Endothelial cell of umbilical vein (primary cell): Measurements from ENCODE around the gene FURIN. TPM values are rescaled to one million over a fixed set of nuclear protein-coding genes. Genes with fewer than 3 reads are reported as not detected.

Experiments
- BruUV-seq: library from RNA; stranded (reverse); fragments of 400-500 nt; replicated peaks from 2 replicates; lab custom pipeline; 2021; lab: Mats Ljungman, UMichigan
- CTCF ChIA-PET: fragments of 300-600, 350-600 bp; sonication (Branson Sonifier 250); formaldehyde crosslinking; loops from one replicate; lab custom pipeline; 2021; ENCODE audit warnings: antibody characterized with exemption, inconsistent platforms; lab: Charles Lee
- POLR2A ChIA-PET: fragments of 300-600, 350-600 bp; sonication (Branson Sonifier 250); formaldehyde crosslinking; loops from one replicate; lab custom pipeline; 2021; ENCODE audit warnings: antibody characterized with exemption, inconsistent platforms; lab: Charles Lee
- DNase-seq: peaks from one replicate; pipeline ENCODE4 v3.0.0-alpha.2; 2011; ENCODE audit warnings: low read depth, low spot score
- FAIRE-seq: peaks from 2 replicates; lab custom pipeline; 2011; peaks lifted over from hg19 to GRCh38; lab: Jason Lieb, UNC
- H2AFZ ChIP-seq: 2 replicates; pipeline ENCODE4 v1.6.0; 2012; ENCODE audit warnings: low read depth, low read length, control low read depth, inconsistent platforms
- H3K27ac ChIP-seq: 2 replicates; pipeline ENCODE4 v1.5.1; 2011; ENCODE audit warnings: low read depth, mild to moderate bottlenecking, control low read depth, low read length, moderate library complexity; ENCODE audit not compliant: insufficient read depth
- H3K27me3 ChIP-seq, 2 experiments: 2 replicates each; pipeline versions ENCODE4 v1.6.0 to v1.6.1; 2011; ENCODE audit warnings: low read length in 2 of 2, mixed read lengths in 1 of 2; ENCODE audit not compliant: control insufficient read depth in 2 of 2, insufficient read depth in 2 of 2
- H3K36me3 ChIP-seq, 2 experiments: 2 replicates in 1 of 2; 3 replicates in 1 of 2; pipeline ENCODE4 v1.5.1; 2011; ENCODE audit warnings: low read length in 2 of 2, mild to moderate bottlenecking in 1 of 2, moderate library complexity in 1 of 2; ENCODE audit not compliant: control insufficient read depth in 2 of 2, insufficient read depth in 2 of 2; ENCODE audit errors: extremely low read depth in 1 of 2
- H3K4me1 ChIP-seq: 3 replicates; pipeline ENCODE4 v1.5.1; 2011; ENCODE audit warnings: mild to moderate bottlenecking, low read length; ENCODE audit not compliant: control insufficient read depth, insufficient read depth; ENCODE audit errors: extremely low read depth
- H3K4me2 ChIP-seq: 2 replicates; pipeline ENCODE4 v1.6.1; 2011; ENCODE audit warnings: low read length, control low read depth, mixed read lengths; ENCODE audit not compliant: insufficient read depth
- H3K4me3 ChIP-seq, 3 experiments: fragments of 200-600 bp in 1 of 3; sonication (generic), shearing (Covaris generic) in 1 of 3; replicated peaks in 1 of 3; 2 replicates each; pipeline ENCODE4 v1.5.1; 2011 to 2016; ENCODE audit warnings: control low read depth in 3 of 3, low read length in 3 of 3, mild to moderate bottlenecking in 2 of 3, inconsistent platforms in 1 of 3, low read depth in 1 of 3, moderate library complexity in 1 of 3; ENCODE audit not compliant: insufficient read depth in 1 of 3
- H3K79me2 ChIP-seq: 2 replicates; pipeline ENCODE4 v1.6.0; 2012; ENCODE audit warnings: low read length, inconsistent platforms; ENCODE audit not compliant: control insufficient read depth, insufficient read depth
- H3K9ac ChIP-seq: replicated peaks from 2 replicates; pipeline ENCODE3; 2011; ENCODE audit warnings: low read length, control low read depth; ENCODE audit not compliant: insufficient read depth; ENCODE audit errors: extremely low read depth
- H3K9me1 ChIP-seq: replicated peaks from 3 replicates; pipeline ENCODE4 v1.6.0; 2011; ENCODE audit warnings: mild to moderate bottlenecking, low read length; ENCODE audit not compliant: control insufficient read depth, insufficient read depth; ENCODE audit errors: extremely low read depth
- H3K9me3 ChIP-seq: replicated peaks from 2 replicates; pipeline ENCODE4 v1.5.1; 2012; ENCODE audit warnings: low read length, inconsistent platforms; ENCODE audit not compliant: control insufficient read depth, insufficient read depth
- H4K20me1 ChIP-seq: replicated peaks from 2 replicates; pipeline ENCODE3; 2011; ENCODE audit warnings: mild to moderate bottlenecking, low read length; ENCODE audit not compliant: control insufficient read depth, insufficient read depth; ENCODE audit errors: extremely low read depth
- CTCF ChIP-seq, 2 donors: IDR thresholded peaks; 1 replicate in 1 of 2; 2 replicates in 1 of 2; pipeline ENCODE4 v1.5.1; 2011; ENCODE audit warnings: low read length in 2 of 2, mild to moderate bottlenecking in 2 of 2, moderate library complexity in 2 of 2, control low read depth in 1 of 2, inconsistent platforms in 1 of 2, low read depth in 1 of 2; ENCODE audit not compliant: insufficient read depth in 1 of 2; ENCODE audit errors: extremely low read depth in 1 of 2
- GATA2 ChIP-seq: IDR thresholded peaks from 2 replicates; pipeline ENCODE4 v1.7.0; 2011; ENCODE audit warnings: low read depth, mild to moderate bottlenecking, moderate library complexity, mixed read lengths, low read length; ENCODE audit not compliant: insufficient read length, insufficient read depth
- JUN ChIP-seq: IDR thresholded peaks from 2 replicates; pipeline ENCODE4 v1.6.1; 2011; ENCODE audit warnings: borderline replicate concordance, low read depth; ENCODE audit not compliant: insufficient read length, insufficient read depth
- MAX ChIP-seq: IDR thresholded peaks from 2 replicates; pipeline ENCODE4 v1.6.1; 2011; ENCODE audit not compliant: insufficient read depth, insufficient read length
- POLR2AphosphoS5 ChIP-seq: IDR thresholded peaks from 2 replicates; pipeline ENCODE4 v1.6.1; 2012; ENCODE audit warnings: low read depth, mild to moderate bottlenecking, control low read depth, low read length, moderate library complexity; ENCODE audit not compliant: insufficient read depth
- dilution Hi-C: fragments of 300-500 bp; cut with MboI; formaldehyde crosslinking; loops from one replicate; pipeline ENCODE4 v1.15.0; 2019; ENCODE audit warnings: low sequenced_read_pairs; ENCODE audit not compliant: extremely low pct_ligation_motif_present
- intact Hi-C: fragments of 100-400 bp; cut with micrococcal nuclease; formaldehyde crosslinking; loops from one replicate; pipeline ENCODE4 v1.10.0; 2022
- polyA plus RNA-seq, 4 experiments: library from polyadenylated mRNA; depleted of rRNA in 3 of 4; stranded (reverse) in 3 of 4; unstranded in 1 of 4; fragments of >200 nt; gene quantifications; 2 replicates each; pipeline versions ENCODE4 v1.2.1 to v1.2.3, GENCODE V29; 2011 to 2012; ENCODE audit warnings: missing spikeins in 1 of 4
- total RNA-seq: library from RNA; stranded (reverse); gene quantifications from 2 replicates; pipeline ENCODE4 v1.2.3, GENCODE V29; 2021

The FURIN gene
- total and polyA plus RNA-seq, 2 donors (not counting 3 experiments of a cell fraction or from before 2014, with no cell fraction given) = 77.4 to 131 TPM

DNA sequence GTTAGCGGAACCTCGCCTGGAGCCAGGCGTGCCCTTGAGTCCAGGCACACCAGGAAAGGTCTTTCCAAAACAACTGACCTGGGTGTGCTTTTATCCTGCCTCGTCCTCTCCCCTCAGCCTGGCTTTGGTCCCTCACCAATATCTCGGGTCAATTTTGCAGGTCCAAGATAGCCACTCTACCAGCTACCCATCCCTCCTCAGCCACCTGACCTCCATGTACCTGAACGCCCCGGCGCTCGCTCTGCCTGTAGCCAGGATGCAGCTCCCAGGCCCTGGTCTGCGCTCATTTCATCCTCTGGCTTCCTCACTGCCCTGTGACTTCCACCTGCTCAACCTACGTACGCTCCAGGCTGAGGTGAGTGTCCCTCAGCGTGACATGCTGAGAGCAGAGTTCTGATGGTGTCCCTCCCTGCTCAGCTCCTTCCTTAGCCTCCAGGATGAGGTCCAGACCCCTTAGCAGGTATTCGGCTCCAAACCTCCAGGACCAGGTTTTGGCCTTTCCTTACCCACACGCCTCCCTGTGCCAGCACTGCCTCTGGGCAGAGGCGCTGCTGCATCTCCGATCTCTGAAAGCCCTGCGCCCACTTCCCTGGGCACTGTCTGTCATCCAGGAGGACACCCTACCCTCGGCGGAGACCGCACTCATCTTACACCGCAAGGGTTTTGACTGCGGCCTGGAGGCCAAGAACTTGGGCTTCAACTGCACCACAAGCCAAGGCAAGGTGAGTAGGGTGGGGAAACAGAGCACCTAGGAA, 49.8 kb downstream of the FURIN start:
- no peak overlapping the region for H3K4me3 ChIP-seq
- no peaks in the 10 kb centered on the region for H3K27me3 ChIP-seq
- H3K4me1 ChIP-seq = no peaks in the 10 kb centered on the region
- dilution Hi-C loops (no loop called here), intact Hi-C loops (no loop called here)
- H3K4me2 ChIP-seq = no peak overlapping the region
- H2AFZ ChIP-seq = no peak overlapping the region
- DNase-seq = no peak
- H3K9ac ChIP-seq = no peak overlapping the region
- FAIRE-seq = no peak
- H3K9me3 ChIP-seq = no peaks in the 10 kb centered on the region
- H3K9me1 ChIP-seq = no peaks in the 10 kb centered on the region
- no peak overlapping the region for H3K27ac ChIP-seq
- H3K79me2 ChIP-seq = no peaks in the 10 kb centered on the region
- CTCF ChIA-PET = interaction anchor here (1.6 to 2.0 kb wide), 2 partner anchors 14 to 15 kb away, joined by 3 to 8 read pairs; partner anchors contain the start of genes HDDC3 and MAN2A2
- TF ChIP-seq GATA2 (no peak), JUN (no peak)
- POLR2A ChIA-PET = no interaction called here
- no TSS peak for BruUV-seq
- H4K20me1 ChIP-seq = no peaks in the 10 kb centered on the region
- H3K36me3 ChIP-seq = peaks cover 2 to 48% of the 10 kb centered on the region in 2 experiments

GRCh38 chr15:90918835-90919234, 50.4 kb downstream of the FURIN start:
- DNase-seq = no peak
- H2AFZ ChIP-seq = no peak overlapping the region
- ChIA-PET CTCF (interaction anchor here (2.0 kb wide), 1 partner anchor 13 kb away, joined by 8 read pairs; the partner anchor contains the start of gene HDDC3), POLR2A (no interaction called here)
- no peak overlapping the region for H3K4me3 ChIP-seq
- H3K9me3 ChIP-seq = no peaks in the 10 kb centered on the region
- intact Hi-C loops (no loop called here), dilution Hi-C loops (no loop called here)
- H3K9ac ChIP-seq = no peak overlapping the region
- peaks cover 2 to 42% of the 10 kb centered on the region in 2 experiments for H3K36me3 ChIP-seq
- FAIRE-seq = no peak
- H3K79me2 ChIP-seq = no peaks in the 10 kb centered on the region
- no peak overlapping the region for H3K4me2 ChIP-seq
- H4K20me1 ChIP-seq = no peaks in the 10 kb centered on the region
- no peaks in the 10 kb centered on the region for H3K27me3 ChIP-seq
- TF ChIP-seq GATA2 (no peak), JUN (no peak), POLR2AphosphoS5 (no peak), MAX (no peak), CTCF (IDR thresholded peaks at IDR 0.05; ENCODE audit: extremely low read depth in 1 of 2, insufficient read depth in 1 of 2, low read depth in 1 of 2, low read length in 2 of 2) (no peak)
- no peaks in the 10 kb centered on the region for H3K9me1 ChIP-seq
- H3K4me1 ChIP-seq = no peaks in the 10 kb centered on the region
- BruUV-seq = no TSS peak
- H3K27ac ChIP-seq = no peak overlapping the region
